Measurements from ENCODE around the gene GTSF1L.

Gene GTSF1L

GRCh38 chr20:43723735-43724134 is 3.1 kb downstream of the GTSF1L start:
- no peaks in the 10 kb centered on the region for H3K9me3 Mint-ChIP-seq
- H3K36me3 Mint-ChIP-seq (ENCODE audit: low read depth) = peaks cover 12% of the 10 kb centered on the region
- no peak overlapping the region for H3K4me3 Mint-ChIP-seq
- peaks cover 7% of the 10 kb centered on the region for H3K4me1 Mint-ChIP-seq
- H3K27ac Mint-ChIP-seq = no peak overlapping the region
- no peak for TF ChIP-seq CTCF (IDR thresholded peaks at IDR 0.05)
- peaks cover 3% of the 10 kb centered on the region for H3K27me3 Mint-ChIP-seq (ENCODE audit: low read depth, poor library complexity)
- DNase-seq = no peak

- H3K4me1 Mint-ChIP-seq = peaks cover 7% of the 10 kb centered on the region
- DNase-seq = no peak
- peaks cover 12% of the 10 kb centered on the region for H3K36me3 Mint-ChIP-seq (ENCODE audit: low read depth)
- no peak overlapping the region for H3K4me3 Mint-ChIP-seq
- no peak overlapping the region for H3K27ac Mint-ChIP-seq
- no peaks in the 10 kb centered on the region for H3K9me3 Mint-ChIP-seq
- TF ChIP-seq CTCF (IDR thresholded peaks at IDR 0.05) = no peak
- peaks cover 3% of the 10 kb centered on the region for H3K27me3 Mint-ChIP-seq (ENCODE audit: low read depth, poor library complexity)
Observed at GRCh38 chr20:43723186-43723585, 3.6 kb downstream of the GTSF1L start.

GRCh38 chr20:43722153-43722505 is 4.7 kb downstream of the GTSF1L start:
- Mint-ChIP-seq H3K27ac (no peak overlapping the region), H3K4me3 (no peak overlapping the region), H3K36me3 (ENCODE audit: low read depth) (peaks cover 12% of the 10 kb centered on the region), H3K27me3 (ENCODE audit: low read depth, poor library complexity) (peaks cover 3% of the 10 kb centered on the region), H3K4me1 (peaks cover 7% of the 10 kb centered on the region), H3K9me3 (no peaks in the 10 kb centered on the region)
- TF ChIP-seq CTCF (IDR thresholded peaks at IDR 0.05) = no peak
- DNase-seq = no peak

GRCh38 chr20:43721429-43722152 is 5.2 kb downstream of the GTSF1L start:
- no peaks in the 10 kb centered on the region for H3K9me3 Mint-ChIP-seq
- peaks cover 3% of the 10 kb centered on the region for H3K27me3 Mint-ChIP-seq (ENCODE audit: low read depth, poor library complexity)
- DNase-seq = no peak
- H3K36me3 Mint-ChIP-seq (ENCODE audit: low read depth) = peaks cover 12% of the 10 kb centered on the region
- TF ChIP-seq CTCF (IDR thresholded peaks at IDR 0.05) = no peak
- no peak overlapping the region for H3K4me3 Mint-ChIP-seq
- H3K4me1 Mint-ChIP-seq = peaks cover 7% of the 10 kb centered on the region
- no peak overlapping the region for H3K27ac Mint-ChIP-seq

GRCh38 chr20:43721097-43721428 is 5.7 kb downstream of the GTSF1L start:
- TF ChIP-seq CTCF (IDR thresholded peaks at IDR 0.05) = no peak
- H3K36me3 Mint-ChIP-seq (ENCODE audit: low read depth) = peaks cover 12% of the 10 kb centered on the region
- no peak overlapping the region for H3K27ac Mint-ChIP-seq
- no peaks in the 10 kb centered on the region for H3K9me3 Mint-ChIP-seq
- H3K4me1 Mint-ChIP-seq = peaks cover 7% of the 10 kb centered on the region
- H3K4me3 Mint-ChIP-seq = no peak overlapping the region
- H3K27me3 Mint-ChIP-seq (ENCODE audit: low read depth, poor library complexity) = peaks cover 3% of the 10 kb centered on the region
- no peak for DNase-seq

- H3K27me3 Mint-ChIP-seq (ENCODE audit: low read depth, poor library complexity) = peaks cover 3% of the 10 kb centered on the region
- H3K27ac Mint-ChIP-seq = no peak overlapping the region
- H3K4me1 Mint-ChIP-seq = peaks cover 7% of the 10 kb centered on the region
- no peak for TF ChIP-seq CTCF (IDR thresholded peaks at IDR 0.05)
- DNase-seq = no peak
- H3K36me3 Mint-ChIP-seq (ENCODE audit: low read depth) = peaks cover 17% of the 10 kb centered on the region
- H3K4me3 Mint-ChIP-seq = no peak overlapping the region
- H3K9me3 Mint-ChIP-seq = no peaks in the 10 kb centered on the region
Observed at GRCh38 chr20:43720007-43720406, 6.8 kb downstream of the GTSF1L start.

All from nephron progenitor cell (in vitro differentiated cells).